Esophagus (tissue), 2 donors: ENCODE results near the gene PCOLCE2. TPM values are rescaled to one million over a fixed set of nuclear protein-coding genes. Genes with fewer than 3 reads are reported as not detected.
"Not testable (repeated sequence)": the region's sequence is repeated elsewhere in the genome, so short reads cannot be mapped to it uniquely, and the experiment has no call there.

Experiments used
- H3K27ac ChIP-seq, 2 donors: one replicate each; pipeline ENCODE4 v1.5.1; 2013; ENCODE audit warnings: low read depth in 2 of 2, mild to moderate bottlenecking in 2 of 2, inconsistent platforms in 1 of 2, low read length in 1 of 2, moderate library complexity in 1 of 2
- H3K27me3 ChIP-seq, 2 donors: one replicate each; pipeline ENCODE4 v1.6.1; 2013; ENCODE audit warnings: low read length in 2 of 2, control low read depth in 1 of 2, mild to moderate bottlenecking in 1 of 2; ENCODE audit not compliant: insufficient read depth in 2 of 2, control insufficient read depth in 1 of 2
- H3K36me3 ChIP-seq, 2 donors: one replicate each; pipeline ENCODE4 v1.6.1; 2013; ENCODE audit warnings: low read length in 1 of 2; ENCODE audit not compliant: control insufficient read depth in 2 of 2, insufficient read depth in 2 of 2
- H3K4me1 ChIP-seq, 2 donors: one replicate each; pipeline ENCODE4 v1.6.1; 2013; ENCODE audit warnings: low read length in 1 of 2; ENCODE audit not compliant: control insufficient read depth in 2 of 2, insufficient read depth in 2 of 2
- H3K4me3 ChIP-seq, 2 donors: one replicate each; pipeline ENCODE4 v1.5.1; 2013; ENCODE audit warnings: low read length in 2 of 2, mild to moderate bottlenecking in 2 of 2, low read depth in 1 of 2, moderate library complexity in 1 of 2
- H3K9me3 ChIP-seq, 2 donors: one replicate each; pipeline ENCODE4 v1.6.1; 2013; ENCODE audit warnings: mild to moderate bottlenecking in 2 of 2, low read depth in 1 of 2, low read length in 1 of 2, moderate library complexity in 1 of 2; ENCODE audit not compliant: control insufficient read depth in 2 of 2, insufficient read depth in 1 of 2
- WGBS, 2 donors: extraction: QIAGEN DNeasy Blood & Tissue Kit; methylation state at CpG; one replicate each; pipeline ENCODE4 v1.1.7; 2013; 5-methylcytosine and 5-hydroxymethylcytosine counted together
- polyA plus RNA-seq, 2 donors: library from polyadenylated mRNA; stranded (reverse); fragments of 200-250 nt; gene quantifications; one replicate each; pipeline ENCODE4 v1.2.3, GENCODE V29; 2013
- donor health status: healthy with polysubstance abuse.
- donor health status: Bipolar disorder and iron deficiency.

The PCOLCE2 gene
- polyA plus RNA-seq, 2 donors, result 1.4 to 1.9 TPM

GRCh38 chr3:142889212-142890014 lies 530 bp upstream of the PCOLCE2 start:
- H3K27ac ChIP-seq, result no peak overlapping the region
- peak overlapping the region; percentile 47 to 61 for H3K4me3 ChIP-seq
- no peaks in the 10 kb centered on the region for H3K36me3 ChIP-seq
- WGBS, 2 donors, result 11 to 12% methylated on average over 26 to 29 of the region's 29 CpGs
- peaks cover 0 to 6% of the 10 kb centered on the region in 2 donors for H3K4me1 ChIP-seq
- H3K27me3 ChIP-seq, result peaks cover 0 to 2% of the 10 kb centered on the region in 2 donors
- no peaks in the 10 kb centered on the region for H3K9me3 ChIP-seq

- H3K4me1 ChIP-seq, result peaks cover 0 to 6% of the 10 kb centered on the region in 2 donors
- 2% methylated on average over 14 of the region's 14 CpGs for WGBS, 2 donors
- H3K27ac ChIP-seq, result no peak overlapping the region
- H3K9me3 ChIP-seq, result no peaks in the 10 kb centered on the region
- peak overlapping the region; percentile 47 to 61 for H3K4me3 ChIP-seq
- no peaks in the 10 kb centered on the region for H3K36me3 ChIP-seq
- H3K27me3 ChIP-seq, result peaks cover 0 to 2% of the 10 kb centered on the region in 2 donors
Measured at GRCh38 chr3:142888099-142888480, 793 bp downstream of the PCOLCE2 start.

GRCh38 chr3:142886940-142887339 lies 1.9 kb downstream of the PCOLCE2 start:
- H3K36me3 ChIP-seq, result no peaks in the 10 kb centered on the region
- 53 to 54% methylated on average over 2 of the region's 2 CpGs for WGBS, 2 donors
- no peak overlapping the region for H3K27ac ChIP-seq
- H3K4me1 ChIP-seq, result peaks cover 0 to 6% of the 10 kb centered on the region in 2 donors
- no peaks in the 10 kb centered on the region for H3K27me3 ChIP-seq
- no peaks in the 10 kb centered on the region for H3K9me3 ChIP-seq
- H3K4me3 ChIP-seq, result no peak overlapping the region

GRCh38 chr3:142886021-142886420 lies 2.9 kb downstream of the PCOLCE2 start:
- Histone ChIP-seq H3K27me3 (no peaks in the 10 kb centered on the region), H3K36me3 (no peaks in the 10 kb centered on the region), H3K4me1 (peaks cover 0 to 6% of the 10 kb centered on the region in 2 donors), H3K4me3 (no peak overlapping the region), H3K9me3 (no peaks in the 10 kb centered on the region), H3K27ac (no peak overlapping the region)
- WGBS, 2 donors, result 82 to 88% methylated on average over 7 of the region's 7 CpGs

- Histone ChIP-seq H3K27me3 (no peaks in the 10 kb centered on the region), H3K4me3 (no peak overlapping the region), H3K4me1 (peaks cover 0 to 6% of the 10 kb centered on the region in 2 donors), H3K27ac (no peak overlapping the region), H3K9me3 (no peaks in the 10 kb centered on the region), H3K36me3 (no peaks in the 10 kb centered on the region)
- WGBS, 2 donors, result 58 to 66% methylated on average over 1 of the region's 1 CpG
Measured at GRCh38 chr3:142884531-142884930, 4.4 kb downstream of the PCOLCE2 start.

- H3K36me3 ChIP-seq, H3K27me3 ChIP-seq, H3K4me1 ChIP-seq, H3K9me3 ChIP-seq, H3K4me3 ChIP-seq, H3K27ac ChIP-seq: not testable (repeated sequence)
- WGBS, 2 donors, result 73 to 79% methylated on average over 8 of the region's 8 CpGs
Measured at GRCh38 chr3:142883534-142883933, 5.3 kb downstream of the PCOLCE2 start.

GRCh38 chr3:142881445-142882224 lies 7.2 kb downstream of the PCOLCE2 start:
- 89 to 91% methylated on average over 6 of the region's 6 CpGs for WGBS, 2 donors

GRCh38 chr3:142878649-142879300 lies 10.1 kb downstream of the PCOLCE2 start:
- Histone ChIP-seq H3K4me3 (no peak overlapping the region), H3K27ac (no peak overlapping the region), H3K9me3 (no peaks in the 10 kb centered on the region), H3K27me3 (no peaks in the 10 kb centered on the region), H3K36me3 (no peaks in the 10 kb centered on the region), H3K4me1 (no peaks in the 10 kb centered on the region)
- WGBS, 2 donors, result 82 to 85% methylated on average over 4 of the region's 4 CpGs

More at GRCh38 chr3:142881445-142882224, 7.2 kb downstream of the PCOLCE2 start:
- Histone ChIP-seq H3K36me3 (no peaks in the 10 kb centered on the region), H3K27ac (no peak overlapping the region), H3K27me3 (no peaks in the 10 kb centered on the region), H3K4me1 (no peaks in the 10 kb centered on the region), H3K4me3 (no peak overlapping the region), H3K9me3 (no peaks in the 10 kb centered on the region)

- no peak overlapping the region for H3K4me3 ChIP-seq
- 65% methylated on average over 1 of the region's 1 CpG for WGBS, 2 donors
- H3K4me1 ChIP-seq, result no peaks in the 10 kb centered on the region
- no peaks in the 10 kb centered on the region for H3K9me3 ChIP-seq
- H3K27me3 ChIP-seq, result no peaks in the 10 kb centered on the region
- H3K27ac ChIP-seq, result no peak overlapping the region
- no peaks in the 10 kb centered on the region for H3K36me3 ChIP-seq
Measured at GRCh38 chr3:142876417-142876816, 12.5 kb downstream of the PCOLCE2 start.
